Measurements from ENCODE around the gene SCN8A. TPM values are rescaled to one million over a fixed set of nuclear protein-coding genes. Genes with fewer than 3 reads are reported as not detected.

Gene SCN8A
- total RNA-seq, 1 experiment from 2014 or later = 5.4 TPM

DNA sequence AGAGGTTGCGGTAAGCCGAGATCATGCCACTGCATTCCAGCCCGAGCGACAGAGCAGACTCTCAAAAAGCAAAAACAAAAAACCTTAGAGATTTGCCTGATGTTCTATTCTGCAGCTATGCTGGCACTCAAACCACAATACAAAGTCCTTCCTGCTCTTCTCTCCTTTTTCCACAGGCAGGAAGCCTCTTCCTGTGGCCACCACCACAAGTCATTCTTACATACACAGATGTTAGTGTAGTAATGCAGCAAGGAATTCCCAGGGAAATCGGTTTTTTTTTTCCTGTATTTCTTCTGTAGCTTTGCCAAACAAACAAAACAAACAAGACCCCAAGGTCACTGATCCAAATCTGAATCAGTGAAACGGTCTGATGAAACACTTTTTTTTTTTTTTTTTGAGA is 153.2 kb downstream of the SCN8A start:
- TF ChIP-seq, protein P1, sequence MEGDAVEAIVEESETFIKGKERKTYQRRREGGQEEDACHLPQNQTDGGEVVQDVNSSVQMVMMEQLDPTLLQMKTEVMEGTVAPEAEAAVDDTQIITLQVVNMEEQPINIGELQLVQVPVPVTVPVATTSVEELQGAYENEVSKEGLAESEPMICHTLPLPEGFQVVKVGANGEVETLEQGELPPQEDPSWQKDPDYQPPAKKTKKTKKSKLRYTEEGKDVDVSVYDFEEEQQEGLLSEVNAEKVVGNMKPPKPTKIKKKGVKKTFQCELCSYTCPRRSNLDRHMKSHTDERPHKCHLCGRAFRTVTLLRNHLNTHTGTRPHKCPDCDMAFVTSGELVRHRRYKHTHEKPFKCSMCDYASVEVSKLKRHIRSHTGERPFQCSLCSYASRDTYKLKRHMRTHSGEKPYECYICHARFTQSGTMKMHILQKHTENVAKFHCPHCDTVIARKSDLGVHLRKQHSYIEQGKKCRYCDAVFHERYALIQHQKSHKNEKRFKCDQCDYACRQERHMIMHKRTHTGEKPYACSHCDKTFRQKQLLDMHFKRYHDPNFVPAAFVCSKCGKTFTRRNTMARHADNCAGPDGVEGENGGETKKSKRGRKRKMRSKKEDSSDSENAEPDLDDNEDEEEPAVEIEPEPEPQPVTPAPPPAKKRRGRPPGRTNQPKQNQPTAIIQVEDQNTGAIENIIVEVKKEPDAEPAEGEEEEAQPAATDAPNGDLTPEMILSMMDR (IDR thresholded peaks at IDR 0.05; ENCODE audit: unreplicated experiment) = no peak
- Mint-ChIP-seq H3K27ac (ENCODE audit: unreplicated experiment) (no peak overlapping the region), H3K4me3 (ENCODE audit: low read depth, unreplicated experiment) (no peak overlapping the region), H3K27me3 (ENCODE audit: unreplicated experiment) (no peaks in the 10 kb centered on the region), H3K36me3 (ENCODE audit: insufficient read depth, unreplicated experiment) (no peaks in the 10 kb centered on the region), H3K9me3 (ENCODE audit: low read depth, unreplicated experiment) (no peaks in the 10 kb centered on the region), H3K4me1 (ENCODE audit: low read depth, unreplicated experiment) (peaks cover 9% of the 10 kb centered on the region)
- no peak for DNase-seq
- CTCF ChIA-PET = interaction anchor here (0.7 kb wide), 1 partner anchor 213 kb away, joined by 3 read pairs; no protein-coding TSS in a partner anchor
- no TSS peak for BruUV-seq (replicated peaks)
- intact Hi-C loops (cut with micrococcal nuclease; ENCODE audit: unreplicated experiment) = no loop called here

- CTCF ChIA-PET = no interaction called here
- H3K4me3 Mint-ChIP-seq (ENCODE audit: low read depth, unreplicated experiment) = no peak overlapping the region
- TF ChIP-seq, protein P1 (IDR thresholded peaks at IDR 0.05; ENCODE audit: unreplicated experiment) = no peak
- no peaks in the 10 kb centered on the region for H3K36me3 Mint-ChIP-seq (ENCODE audit: insufficient read depth, unreplicated experiment)
- no peaks in the 10 kb centered on the region for H3K9me3 Mint-ChIP-seq (ENCODE audit: low read depth, unreplicated experiment)
- no peaks in the 10 kb centered on the region for H3K27me3 Mint-ChIP-seq (ENCODE audit: unreplicated experiment)
- no peak overlapping the region for H3K27ac Mint-ChIP-seq (ENCODE audit: unreplicated experiment)
- no peak for DNase-seq
- peaks cover 9% of the 10 kb centered on the region for H3K4me1 Mint-ChIP-seq (ENCODE audit: low read depth, unreplicated experiment)
- BruUV-seq (replicated peaks) = no TSS peak
- intact Hi-C loops (cut with micrococcal nuclease; ENCODE audit: unreplicated experiment) = no loop called here
Measured at GRCh38 chr12:51744957-51745356, 153.9 kb downstream of the SCN8A start.

DNA sequence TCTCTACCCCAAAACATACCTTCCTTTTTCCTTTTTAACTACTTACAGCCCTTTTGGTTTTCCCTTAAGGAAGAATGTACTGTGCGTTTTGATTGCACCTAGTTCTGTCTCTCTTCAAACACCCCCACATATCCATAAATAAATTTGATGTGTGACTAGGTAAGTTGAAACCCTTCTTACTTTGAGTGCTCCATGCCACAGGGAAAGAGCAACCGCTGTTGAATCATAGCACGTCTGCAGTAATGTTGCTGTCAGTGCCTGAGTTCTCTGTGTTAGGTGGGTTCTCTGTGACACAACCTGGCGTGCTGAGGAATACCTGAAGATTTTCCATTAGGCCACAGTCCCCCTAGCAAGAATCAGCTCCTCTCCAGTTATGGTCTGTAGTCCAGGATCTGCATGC is 155.4 kb downstream of the SCN8A start:
- Mint-ChIP-seq H3K27ac (ENCODE audit: unreplicated experiment) (no peak overlapping the region), H3K4me3 (ENCODE audit: low read depth, unreplicated experiment) (no peak overlapping the region), H3K36me3 (ENCODE audit: insufficient read depth, unreplicated experiment) (no peaks in the 10 kb centered on the region), H3K4me1 (ENCODE audit: low read depth, unreplicated experiment) (peaks cover 9% of the 10 kb centered on the region), H3K9me3 (ENCODE audit: low read depth, unreplicated experiment) (no peaks in the 10 kb centered on the region), H3K27me3 (ENCODE audit: unreplicated experiment) (no peaks in the 10 kb centered on the region)
- CTCF ChIA-PET = no interaction called here
- DNase-seq = no peak
- TF ChIP-seq, protein P1 (IDR thresholded peaks at IDR 0.05; ENCODE audit: unreplicated experiment) = no peak
- BruUV-seq (replicated peaks) = no TSS peak
- intact Hi-C loops (cut with micrococcal nuclease; ENCODE audit: unreplicated experiment) = no loop called here

- Mint-ChIP-seq H3K9me3 (ENCODE audit: low read depth, unreplicated experiment) (no peaks in the 10 kb centered on the region), H3K36me3 (ENCODE audit: insufficient read depth, unreplicated experiment) (no peaks in the 10 kb centered on the region), H3K4me3 (ENCODE audit: low read depth, unreplicated experiment) (no peak overlapping the region), H3K27me3 (ENCODE audit: unreplicated experiment) (no peaks in the 10 kb centered on the region), H3K4me1 (ENCODE audit: low read depth, unreplicated experiment) (peaks cover 9% of the 10 kb centered on the region), H3K27ac (ENCODE audit: unreplicated experiment) (no peak overlapping the region)
- TF ChIP-seq, protein P1 (IDR thresholded peaks at IDR 0.05; ENCODE audit: unreplicated experiment) = no peak
- intact Hi-C loops (cut with micrococcal nuclease; ENCODE audit: unreplicated experiment) = no loop called here
- CTCF ChIA-PET = no interaction called here
- no TSS peak for BruUV-seq (replicated peaks)
- no peak for DNase-seq
Measured at GRCh38 chr12:51748235-51748634, 157.2 kb downstream of the SCN8A start.
